Skin of body (tissue), 2 donors: ENCODE measurements around the gene COMMD3. TPM values are rescaled to one million over a fixed set of nuclear protein-coding genes. Genes with fewer than 3 reads are reported as not detected.

Source experiments
- DNase-seq: peaks from one replicate; lab custom pipeline; 2025; lab: John Stamatoyannopoulos, UW
- total RNA-seq: library from RNA; depleted of rRNA; stranded (reverse); fragments of >200 nt; gene quantifications from one replicate; pipeline ENCODE4 v1.2.3, GENCODE V29; 2014

COMMD3 gene
- total RNA-seq, 1 donor from 2014 or later = 56.7 TPM

DNA sequence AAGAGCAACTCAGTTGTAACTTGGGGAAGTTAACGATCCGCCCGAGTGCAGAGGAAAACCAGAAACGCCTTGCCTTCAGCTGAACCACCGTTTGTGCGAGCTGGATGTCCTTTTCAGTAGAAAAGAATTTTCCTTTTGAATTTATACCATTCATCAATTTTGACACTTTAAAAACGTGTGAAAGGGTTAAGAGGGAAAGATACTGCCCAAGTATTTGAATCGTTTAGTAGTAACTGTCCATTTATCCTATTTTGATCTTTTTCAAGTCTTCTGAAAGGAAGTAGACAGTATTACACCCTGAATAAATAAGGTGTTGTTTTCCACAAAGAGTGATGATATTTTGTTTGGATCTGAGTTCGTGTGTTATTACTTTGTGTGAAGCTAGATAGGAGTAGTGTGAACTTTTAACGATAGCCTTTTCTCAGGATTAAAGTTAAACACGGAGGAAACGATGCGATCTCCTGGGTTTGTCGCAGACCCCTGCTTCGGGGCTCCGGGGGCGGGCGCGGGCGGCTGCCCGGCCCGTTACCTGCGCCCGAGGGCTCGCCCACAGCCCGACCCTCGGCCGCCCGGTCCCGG lies 3.9 kb downstream of the COMMD3 start:
- DNase-seq = peak; percentile 20

DNA sequence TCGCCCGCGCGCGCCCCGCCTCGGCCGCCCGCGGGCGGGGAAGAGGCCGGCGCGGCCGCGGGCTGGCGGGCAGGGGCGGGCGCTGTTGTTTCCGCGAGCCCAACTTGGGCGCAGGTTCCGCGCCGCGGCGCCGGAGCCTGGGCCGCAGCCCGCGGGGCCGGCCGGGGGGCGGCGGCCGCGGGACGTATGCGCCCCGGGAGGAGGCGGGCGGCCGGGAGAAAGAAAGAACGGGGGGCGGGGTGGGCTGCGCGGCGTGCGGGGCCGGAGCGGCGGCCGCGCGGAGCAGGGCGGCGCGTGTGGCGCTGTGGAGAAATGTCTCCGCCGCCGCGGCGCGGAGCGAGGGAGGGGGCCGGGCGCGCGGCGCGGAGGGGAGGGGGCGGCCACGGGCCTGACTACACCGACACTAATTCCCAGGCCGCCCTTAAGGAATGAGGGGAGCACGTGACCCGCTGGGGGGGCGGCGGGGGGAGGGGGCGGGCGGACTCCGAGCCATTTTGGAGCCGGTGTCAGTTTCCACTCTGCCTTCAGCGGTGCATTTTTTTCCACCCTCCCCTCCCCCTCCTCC lies 4.5 kb downstream of the COMMD3 start, which contains the start of gene BMI1:
Gene BMI1, plus strand, starts transcription at position 509 of the 565 bp plus-strand sequence. CDS start 5,351 bp downstream, outside the sequence.
- peak; percentile 89 for DNase-seq

DNA sequence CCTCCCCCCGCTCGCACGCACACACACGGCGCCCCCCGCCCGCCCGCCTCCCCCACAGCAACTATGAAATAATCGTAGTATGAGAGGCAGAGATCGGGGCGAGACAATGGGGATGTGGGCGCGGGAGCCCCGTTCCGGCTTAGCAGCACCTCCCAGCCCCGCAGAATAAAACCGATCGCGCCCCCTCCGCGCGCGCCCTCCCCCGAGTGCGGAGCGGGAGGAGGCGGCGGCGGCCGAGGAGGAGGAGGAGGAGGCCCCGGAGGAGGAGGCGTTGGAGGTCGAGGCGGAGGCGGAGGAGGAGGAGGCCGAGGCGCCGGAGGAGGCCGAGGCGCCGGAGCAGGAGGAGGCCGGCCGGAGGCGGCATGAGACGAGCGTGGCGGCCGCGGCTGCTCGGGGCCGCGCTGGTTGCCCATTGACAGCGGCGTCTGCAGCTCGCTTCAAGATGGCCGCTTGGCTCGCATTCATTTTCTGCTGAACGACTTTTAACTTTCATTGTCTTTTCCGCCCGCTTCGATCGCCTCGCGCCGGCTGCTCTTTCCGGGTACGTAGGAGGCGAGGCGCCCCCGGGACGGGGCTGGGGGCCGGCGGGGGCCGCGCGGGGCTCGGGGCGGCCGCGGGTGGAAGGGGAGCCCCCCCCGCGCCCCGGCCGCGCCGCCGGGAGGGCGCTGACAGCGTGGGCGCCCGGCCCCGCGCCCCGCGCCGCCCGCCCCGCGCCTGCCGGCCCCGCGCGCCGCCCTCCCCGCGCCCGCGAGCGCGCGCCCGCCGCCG lies 5.2 kb downstream of the COMMD3 start:
- peak; percentile 74 for DNase-seq

DNA sequence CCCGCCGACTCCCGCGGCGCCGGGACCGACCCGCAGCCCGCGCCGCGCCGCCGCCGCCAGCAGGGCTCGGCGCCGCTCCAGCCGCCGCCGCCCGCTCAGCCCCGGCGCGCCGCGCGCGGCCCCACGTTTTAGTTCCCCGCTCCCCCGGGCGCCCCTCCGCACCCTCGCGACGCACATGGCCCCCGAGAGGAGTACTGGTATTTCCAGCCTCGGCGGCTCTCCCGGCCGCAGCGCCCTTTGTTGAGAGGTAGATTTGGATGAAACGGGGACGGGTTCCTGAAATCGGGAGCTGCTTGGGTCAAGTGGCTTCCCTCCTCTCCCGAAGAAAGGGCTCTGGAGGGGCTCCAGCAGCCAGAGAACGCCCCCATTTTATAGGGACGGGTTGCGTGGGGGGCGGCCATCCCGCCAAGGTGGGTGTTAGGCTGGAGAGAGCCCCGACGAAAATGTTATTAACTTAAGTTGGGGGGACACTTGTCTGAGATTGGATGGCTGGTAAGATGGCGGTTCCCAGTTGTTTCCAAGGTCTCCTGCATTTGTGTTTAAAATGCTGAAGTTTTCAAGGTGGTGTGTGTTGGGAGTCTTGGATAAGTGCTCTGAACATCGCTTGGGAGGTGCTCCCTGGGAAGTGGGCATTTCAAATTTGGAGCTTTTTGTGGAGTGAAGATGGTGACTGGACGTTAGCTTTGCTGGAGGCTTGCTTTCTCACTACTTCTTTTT lies 5.9 kb downstream of the COMMD3 start:
- DNase-seq = no peak

DNA sequence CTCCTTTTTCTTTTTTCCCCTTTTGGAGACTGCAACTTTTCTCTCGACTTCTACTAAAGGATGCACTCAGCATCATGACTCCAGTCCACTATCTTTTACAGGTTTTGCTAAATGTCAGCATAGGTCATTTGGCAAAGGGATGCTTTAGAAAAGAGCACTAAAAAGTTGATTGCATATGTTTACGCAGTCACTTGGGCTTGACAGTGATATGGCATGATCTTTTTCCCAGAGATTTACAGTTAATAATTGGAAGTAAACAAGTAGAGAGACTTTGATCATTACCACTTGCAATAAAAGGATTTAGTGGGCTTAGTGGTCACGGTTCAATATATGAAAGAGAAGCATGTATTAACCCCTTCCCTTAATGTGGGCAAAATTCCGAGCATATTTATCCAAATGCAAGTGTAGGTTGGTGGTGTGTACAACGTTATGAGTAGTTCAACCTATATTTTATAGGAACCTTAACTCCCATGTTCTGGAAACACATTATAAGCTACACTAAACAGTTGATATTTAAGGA lies 6.5 kb downstream of the COMMD3 start:
- DNase-seq = no peak

DNA sequence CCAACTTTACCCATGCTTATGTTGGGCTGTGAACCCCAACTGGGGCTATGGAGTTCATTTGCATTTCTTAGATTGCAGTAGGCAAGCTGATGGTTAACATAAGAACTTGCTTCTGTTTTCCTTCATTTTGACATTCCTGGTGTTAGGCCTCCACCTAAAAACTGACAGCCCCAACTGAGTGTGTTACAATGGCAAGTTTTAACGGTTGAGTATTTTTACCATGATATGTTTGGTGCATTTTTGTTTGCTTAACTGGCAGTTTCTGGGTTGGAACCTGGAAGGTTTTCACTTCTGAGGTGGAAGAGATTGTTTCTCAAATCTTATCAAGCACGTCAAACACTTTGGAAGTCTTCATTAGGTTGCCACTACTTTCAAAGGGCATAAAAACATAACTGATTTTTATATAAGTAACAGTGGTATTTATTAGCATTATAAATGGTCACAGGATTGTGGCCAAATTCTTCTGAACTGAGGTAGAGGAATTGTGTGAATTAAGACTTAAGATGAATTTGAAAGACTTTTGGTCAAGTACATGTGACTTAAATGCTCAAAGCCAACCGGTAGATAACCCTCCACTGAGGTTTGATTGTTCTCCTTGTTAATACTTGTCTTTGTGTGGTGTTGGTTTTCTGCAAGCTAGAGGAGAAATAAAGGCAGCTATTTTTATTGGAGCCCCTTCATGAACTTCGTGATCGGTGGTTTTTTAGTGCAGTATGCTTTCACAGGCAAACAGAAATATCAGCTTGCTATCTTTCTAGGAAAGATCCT lies 7.5 kb downstream of the COMMD3 start:
- no peak for DNase-seq

DNA sequence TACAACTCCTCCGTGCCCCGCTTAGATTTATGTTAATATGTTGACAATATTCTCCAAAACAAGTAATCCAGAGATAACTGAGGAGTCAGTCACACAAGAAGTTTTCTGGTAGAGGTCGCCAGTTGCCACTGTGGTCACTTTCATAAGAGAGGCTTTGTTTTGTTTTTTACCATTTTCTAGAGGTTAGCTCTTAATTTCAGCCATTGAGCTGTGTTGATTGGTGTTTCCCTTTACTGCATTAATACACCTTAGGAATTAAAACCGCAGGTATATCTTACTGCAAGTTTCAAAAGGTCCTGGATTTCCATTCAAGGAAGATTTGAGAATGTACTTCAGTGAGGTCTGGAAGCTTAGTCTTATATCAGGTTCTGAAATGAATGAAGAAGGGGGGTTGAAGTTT lies 8.2 kb downstream of the COMMD3 start:
- DNase-seq = no peak

DNA sequence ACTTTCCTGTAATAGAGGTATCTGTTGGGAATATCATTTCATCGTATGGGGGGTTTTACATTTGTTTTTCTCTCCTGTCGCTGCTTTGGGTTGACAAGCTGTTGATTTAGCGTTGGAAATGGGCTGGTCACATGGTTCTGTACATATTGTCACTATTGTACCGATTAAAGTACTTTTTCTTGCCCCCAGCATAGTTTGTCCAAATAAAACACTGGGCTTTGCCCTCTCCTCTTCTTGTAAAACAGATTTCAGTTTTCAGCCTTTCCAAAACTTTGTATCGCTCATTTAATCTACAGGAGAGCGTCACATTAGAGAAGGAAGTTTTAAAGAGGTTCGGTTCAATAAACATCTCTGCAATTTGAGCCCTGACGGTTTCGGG lies 8.7 kb downstream of the COMMD3 start:
- no peak for DNase-seq

DNA sequence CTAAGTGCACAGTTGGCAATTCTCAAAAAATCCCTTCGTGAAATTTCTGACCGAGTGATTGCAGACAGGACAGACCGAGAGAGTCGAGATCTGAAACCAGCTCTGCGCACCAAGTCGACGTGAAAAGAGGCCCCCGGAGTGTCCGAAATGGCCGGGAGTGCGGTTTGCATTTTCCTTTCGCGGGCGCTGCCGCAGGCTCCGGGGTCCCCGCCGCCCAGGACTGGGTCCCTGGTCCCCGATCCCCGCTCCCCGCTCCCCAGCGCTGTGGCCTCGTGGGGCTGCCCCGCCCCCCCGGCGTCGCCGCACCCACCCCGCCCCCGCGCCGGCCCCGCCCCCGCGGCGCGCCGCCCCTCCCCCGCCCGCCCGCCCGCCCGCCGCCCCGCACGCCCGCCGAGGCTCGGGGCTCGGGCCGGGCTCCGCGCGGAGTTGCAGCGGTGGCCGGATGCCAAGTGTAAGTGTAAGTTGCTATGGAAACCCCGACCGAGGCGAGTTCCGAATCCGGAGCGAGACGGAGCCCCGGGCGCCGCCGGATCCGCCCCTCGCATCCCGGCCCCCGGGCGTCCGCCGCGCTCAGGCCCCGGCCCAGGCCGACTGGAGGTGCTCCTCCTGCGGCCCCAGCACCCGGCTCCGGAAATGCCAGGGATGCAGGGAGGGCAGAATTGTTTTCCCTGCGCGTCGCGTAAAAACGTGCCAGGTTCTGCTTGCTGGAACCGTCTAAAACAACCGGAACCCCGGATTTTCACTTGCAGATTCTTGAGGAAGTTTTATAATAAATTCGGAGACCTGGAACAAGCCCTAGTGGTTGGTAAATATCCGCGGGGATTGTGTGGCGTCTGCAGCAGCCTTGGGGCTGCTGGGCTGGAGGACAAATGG lies 9.3 kb downstream of the COMMD3 start:
- DNase-seq = peak; percentile 38

DNA sequence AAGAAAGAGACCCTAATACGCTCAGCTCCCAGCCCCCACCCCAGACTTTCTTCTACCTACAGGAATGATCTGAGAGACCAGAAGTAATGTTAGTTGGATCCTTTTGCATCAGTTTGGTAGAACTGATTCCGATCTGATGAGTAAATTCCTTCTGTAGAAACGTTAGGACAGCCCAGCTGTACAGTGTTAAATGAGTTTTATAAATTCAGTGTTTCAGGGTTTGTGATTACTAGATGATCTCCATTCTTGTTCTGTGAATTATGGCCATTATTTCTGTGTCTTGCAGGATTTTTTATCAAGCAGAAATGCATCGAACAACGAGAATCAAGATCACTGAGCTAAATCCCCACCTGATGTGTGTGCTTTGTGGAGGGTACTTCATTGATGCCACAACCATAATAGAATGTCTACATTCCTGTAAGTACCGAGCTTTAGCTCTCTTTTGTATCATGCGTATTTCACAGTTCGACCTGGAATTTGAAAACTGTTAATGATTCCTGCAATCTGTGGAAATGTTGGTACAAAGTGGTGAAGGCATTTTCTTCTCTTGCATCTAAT lies 10.0 kb downstream of the COMMD3 start:
- DNase-seq = no peak

DNA sequence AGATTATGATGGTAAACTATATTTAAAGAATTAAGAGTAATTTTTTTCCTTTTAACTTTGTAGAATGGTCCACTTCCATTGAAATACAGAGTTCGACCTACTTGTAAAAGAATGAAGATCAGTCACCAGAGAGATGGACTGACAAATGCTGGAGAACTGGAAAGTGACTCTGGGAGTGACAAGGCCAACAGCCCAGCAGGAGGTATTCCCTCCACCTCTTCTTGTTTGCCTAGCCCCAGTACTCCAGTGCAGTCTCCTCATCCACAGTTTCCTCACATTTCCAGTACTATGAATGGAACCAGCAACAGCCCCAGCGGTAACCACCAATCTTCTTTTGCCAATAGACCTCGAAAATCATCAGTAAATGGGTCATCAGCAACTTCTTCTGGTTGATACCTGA lies 13.0 kb downstream of the COMMD3 start:
- DNase-seq = no peak

DNA sequence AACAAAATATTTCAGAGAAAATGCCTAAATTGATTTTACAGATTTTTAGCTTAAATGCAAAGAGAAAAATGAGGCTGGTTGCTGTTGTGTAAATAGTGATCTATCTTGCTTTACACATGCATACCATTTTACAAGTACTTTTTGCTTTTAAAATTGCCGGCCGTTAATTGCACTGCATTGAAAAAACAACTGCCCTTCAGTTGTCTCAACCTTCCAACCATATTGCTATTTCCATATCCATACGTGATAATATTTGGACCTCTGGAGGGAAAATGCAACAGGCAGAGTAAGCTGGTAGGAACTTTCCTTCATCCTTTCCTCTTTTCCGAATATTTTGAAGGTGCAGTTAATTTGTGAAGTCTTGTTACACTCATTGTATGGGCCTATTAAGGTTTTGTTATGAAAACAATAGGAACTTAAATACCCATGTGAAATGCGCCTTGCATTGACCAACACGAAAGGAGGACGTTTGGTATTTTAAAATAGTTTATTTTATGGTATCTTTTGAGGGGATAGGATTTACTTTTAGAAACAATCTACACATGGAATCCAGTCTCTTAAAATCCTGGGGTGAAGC lies 16.0 kb downstream of the COMMD3 start:
- no peak for DNase-seq

DNA sequence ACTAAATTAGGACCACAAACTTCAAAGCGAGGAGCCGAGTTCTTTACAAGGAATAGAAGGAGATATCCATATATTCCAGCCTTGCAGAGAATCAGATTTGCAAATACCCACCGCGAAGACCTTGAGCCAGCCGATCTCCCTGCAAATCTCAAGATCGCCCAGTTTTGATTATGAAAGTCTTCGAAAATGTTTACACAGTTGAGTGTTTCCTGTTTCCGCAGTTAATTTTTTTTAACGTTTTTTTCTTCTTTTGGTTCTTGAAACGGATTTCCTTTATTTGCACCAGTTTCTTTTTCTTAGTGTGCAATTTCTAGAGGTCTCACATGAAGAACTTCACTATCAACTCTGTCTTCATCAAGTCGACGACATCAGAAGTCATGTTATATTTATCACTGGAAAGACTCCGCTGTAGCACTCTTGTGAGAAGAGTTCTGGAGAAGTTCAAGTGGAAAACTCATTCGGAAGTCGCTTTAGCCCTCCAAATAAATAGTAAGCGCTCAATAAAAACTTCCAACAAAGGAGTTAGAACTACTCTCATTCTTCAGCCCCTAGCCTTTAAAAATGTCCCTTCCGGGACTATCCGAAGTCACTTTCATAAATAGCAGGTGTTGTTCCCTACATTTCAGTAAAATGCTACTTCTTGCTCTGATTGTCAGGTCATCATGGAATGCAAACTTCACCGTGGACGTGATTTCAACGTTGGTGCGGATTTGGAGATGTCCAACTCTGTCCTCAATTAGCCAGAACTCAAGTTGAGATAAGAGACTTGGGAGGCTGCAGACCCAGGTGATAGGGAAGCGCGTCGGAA lies 17.2 kb downstream of the COMMD3 start:
- no peak for DNase-seq

DNA sequence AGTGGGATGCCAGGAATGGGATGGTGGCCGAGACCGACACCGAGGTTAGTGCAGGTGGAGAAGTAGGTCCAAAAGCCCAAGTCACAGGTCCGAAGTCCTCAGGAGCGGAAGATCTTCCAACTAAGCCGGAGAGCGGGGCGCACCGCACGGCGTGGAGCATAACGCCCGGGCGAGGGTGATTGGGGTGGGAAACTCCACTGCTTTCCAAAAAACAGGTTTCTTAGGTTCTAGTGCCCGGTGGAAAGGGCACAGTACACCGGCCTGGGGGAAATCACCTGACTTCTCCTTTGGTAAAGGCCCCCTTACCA lies 17.7 kb downstream of the COMMD3 start:
- DNase-seq = no peak

DNA sequence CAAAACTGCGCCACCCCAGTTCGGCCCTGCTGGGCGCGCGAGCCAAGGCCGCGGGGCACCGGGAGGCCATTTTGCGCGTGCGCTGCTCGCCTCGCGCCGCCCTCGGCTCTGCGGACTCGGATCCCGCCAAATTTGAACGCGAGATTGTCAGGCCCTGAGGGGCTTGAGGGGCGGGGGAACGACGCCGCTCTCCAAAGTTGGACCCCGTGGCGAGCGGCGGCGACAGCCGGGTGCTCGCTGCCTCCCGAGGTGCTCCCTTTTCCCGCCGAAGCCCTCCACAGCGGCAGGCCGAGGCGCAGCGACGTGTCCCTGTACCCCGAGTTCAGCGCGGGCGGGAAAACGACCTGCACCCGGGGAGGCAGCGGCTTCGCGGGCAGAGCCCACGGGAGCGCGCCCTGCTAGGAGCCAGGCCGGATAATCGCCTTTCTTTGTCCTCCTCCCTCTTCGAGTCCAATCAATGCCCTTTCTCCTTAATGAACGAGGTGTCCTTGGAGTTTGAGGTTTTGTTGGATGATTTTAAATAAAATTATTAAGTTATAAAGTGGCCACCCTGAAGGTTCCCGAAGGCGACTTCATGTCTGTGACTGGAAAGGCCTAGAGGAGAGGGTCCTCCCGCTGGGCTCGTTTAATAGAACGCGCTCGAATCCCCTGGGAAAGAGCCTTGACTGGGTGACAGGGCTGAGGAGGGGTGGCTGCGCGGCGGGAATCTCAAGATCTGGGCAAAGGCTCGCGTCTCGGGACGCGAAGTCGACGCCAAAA lies 18.4 kb downstream of the COMMD3 start:
- DNase-seq = peak; percentile 19

DNA sequence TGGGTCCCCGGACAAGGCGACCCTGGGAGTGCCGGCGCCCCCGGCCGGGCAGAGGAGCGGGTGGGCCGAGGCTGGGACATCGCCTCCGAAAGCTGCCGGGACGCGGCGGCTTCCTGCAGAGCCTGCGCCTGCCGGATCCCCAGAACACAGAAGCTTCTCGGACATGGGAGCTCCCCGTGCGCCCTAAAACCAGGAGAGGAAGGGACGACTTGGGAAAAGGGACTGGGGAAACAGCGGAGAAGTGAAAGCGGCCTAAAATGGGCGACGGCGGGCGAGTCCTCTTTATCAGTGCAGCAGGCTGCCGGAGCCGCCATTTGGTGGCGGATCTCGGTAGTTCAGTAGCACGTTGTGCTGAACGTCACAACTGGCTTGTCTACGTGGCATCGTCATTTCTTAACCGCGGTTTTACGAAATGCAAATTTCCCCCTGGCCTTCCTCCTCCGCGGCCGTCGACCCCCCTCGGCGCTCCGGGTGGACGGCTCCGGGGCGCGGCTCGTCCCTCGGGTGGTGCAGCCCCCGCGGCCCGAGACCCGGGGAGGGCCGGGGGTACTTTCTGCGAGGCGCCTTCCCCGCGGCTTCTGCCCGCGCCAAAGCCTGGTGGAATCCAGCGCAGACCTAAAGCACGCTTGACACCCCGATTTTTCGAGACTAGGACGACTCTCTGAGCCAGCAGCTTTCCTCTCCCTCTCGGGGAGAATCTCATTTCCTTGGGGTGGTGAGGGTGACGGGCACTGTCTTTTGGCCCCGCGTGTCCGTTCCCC lies 19.2 kb downstream of the COMMD3 start:
- DNase-seq = peak; percentile 39

DNA sequence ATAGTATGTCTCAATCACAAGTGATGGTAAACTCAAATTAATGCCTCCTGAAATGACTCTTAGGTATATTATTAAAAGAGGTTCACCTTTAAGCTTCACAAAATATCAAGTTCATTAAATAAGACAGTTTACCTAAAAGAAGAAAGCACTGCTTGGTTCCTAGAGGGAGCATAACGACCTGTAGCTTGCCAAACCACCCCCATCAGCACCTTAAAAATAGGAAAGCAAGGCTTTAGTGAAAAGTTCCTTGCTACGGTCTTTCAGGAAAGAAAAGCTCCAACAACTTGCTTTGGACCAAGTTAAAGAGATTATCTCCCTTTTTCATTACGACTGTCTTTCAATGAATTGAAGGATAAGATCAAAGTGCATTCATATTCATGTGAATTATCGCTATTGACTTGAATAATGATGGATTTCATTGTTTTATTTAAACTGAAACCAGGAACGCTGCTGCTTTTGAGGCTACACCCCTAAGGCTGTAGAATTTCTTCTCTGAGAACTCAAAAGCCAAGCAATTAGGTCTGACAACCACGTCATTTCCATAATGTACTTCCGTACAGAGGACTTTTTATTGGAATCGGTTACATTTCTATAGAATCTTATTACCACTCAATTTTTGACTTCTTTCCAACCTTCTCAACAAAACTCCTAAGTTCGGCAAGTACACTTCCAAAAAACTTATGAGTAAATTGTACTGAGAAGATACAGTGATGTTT lies 22.2 kb downstream of the COMMD3 start:
- no peak for DNase-seq
